H9 (cell line): ENCODE results near the gene COPE. TPM values are rescaled to one million over a fixed set of nuclear protein-coding genes. Genes with fewer than 3 reads are reported as not detected.

Experiments used
- DNase-seq: peaks from one replicate; pipeline ENCODE4 v3.0.0-alpha.2; 2017
- H2AFZ ChIP-seq: one replicate; pipeline ENCODE4 v1.6.1; 2013; ENCODE audit warnings: mild to moderate bottlenecking, low read length, control low read depth, moderate library complexity
- H2AK5ac ChIP-seq: 2 replicates; pipeline ENCODE4 v1.6.1; 2013; ENCODE audit warnings: low read length, control low read depth, mixed read lengths; ENCODE audit not compliant: insufficient read length
- H2BK120ac ChIP-seq: one replicate; pipeline ENCODE4 v1.6.1; 2013; ENCODE audit warnings: low read depth, mild to moderate bottlenecking, low read length, control low read depth, inconsistent platforms; ENCODE audit not compliant: poor library complexity, severe bottlenecking
- H2BK12ac ChIP-seq: 2 replicates; pipeline ENCODE4 v1.6.1; 2013; ENCODE audit warnings: low read length, control low read depth, mixed read lengths, low read depth; ENCODE audit not compliant: insufficient read length
- H2BK15ac ChIP-seq: 2 replicates; pipeline ENCODE4 v1.6.1; 2013; ENCODE audit warnings: low read depth, low read length, control low read depth
- H2BK20ac ChIP-seq: one replicate; pipeline ENCODE4 v1.6.1; 2013; ENCODE audit warnings: low read depth, mild to moderate bottlenecking, low read length, control low read depth, inconsistent platforms; ENCODE audit not compliant: poor library complexity, severe bottlenecking
- H2BK5ac ChIP-seq: 2 replicates; pipeline ENCODE4 v1.6.1; 2013; ENCODE audit warnings: low read length, control low read depth, mixed read lengths; ENCODE audit not compliant: insufficient read length
- H3K14ac ChIP-seq: 2 replicates; pipeline ENCODE4 v1.6.1; 2013; ENCODE audit warnings: low read length, control low read depth; ENCODE audit not compliant: insufficient read depth
- H3K18ac ChIP-seq: 2 replicates; pipeline ENCODE4 v1.6.1; 2013; ENCODE audit warnings: low read depth, mild to moderate bottlenecking, mixed read lengths, low read length, control low read depth; ENCODE audit not compliant: insufficient read length
- H3K23ac ChIP-seq: 2 replicates; pipeline ENCODE4 v1.6.1; 2013; ENCODE audit warnings: low read length, control low read depth, mixed read lengths, low read depth; ENCODE audit not compliant: insufficient read length
- H3K23me2 ChIP-seq: 2 replicates; pipeline ENCODE4 v1.6.1; 2013; ENCODE audit warnings: low read depth, mild to moderate bottlenecking, mixed read lengths, low read length, control low read depth; ENCODE audit not compliant: insufficient read length, poor library complexity, severe bottlenecking
- H3K27ac ChIP-seq: 2 replicates; pipeline ENCODE4 v1.5.1; 2013; ENCODE audit warnings: low read length, control low read depth, mixed read lengths, low read depth; ENCODE audit not compliant: insufficient read length
- H3K27me3 ChIP-seq: 2 replicates; pipeline ENCODE4 v1.6.1; 2013; ENCODE audit warnings: low read length, control low read depth, inconsistent platforms; ENCODE audit not compliant: insufficient read depth
- H3K4ac ChIP-seq: 2 replicates; pipeline ENCODE4 v1.6.1; 2013; ENCODE audit warnings: low read depth, mild to moderate bottlenecking, control low read depth, inconsistent platforms, low read length, moderate library complexity
- H3K4me1 ChIP-seq: 2 replicates; pipeline ENCODE4 v1.6.1; 2013; ENCODE audit warnings: low read length, control low read depth, inconsistent platforms; ENCODE audit not compliant: insufficient read depth
- H3K4me2 ChIP-seq: 2 replicates; pipeline ENCODE4 v1.6.1; 2013; ENCODE audit warnings: low read length, control low read depth, mixed read lengths; ENCODE audit not compliant: insufficient read length, insufficient read depth
- H3K56ac ChIP-seq: 2 replicates; pipeline ENCODE4 v1.6.1; 2013; ENCODE audit warnings: low read depth, mild to moderate bottlenecking, mixed read lengths, low read length, control low read depth; ENCODE audit not compliant: insufficient read length
- H3K79me1 ChIP-seq: 2 replicates; pipeline ENCODE4 v1.6.1; 2013; ENCODE audit warnings: low read depth, mild to moderate bottlenecking, moderate library complexity, low read length, control low read depth, inconsistent platforms; ENCODE audit not compliant: insufficient read depth, poor library complexity, severe bottlenecking
- H3K79me2 ChIP-seq: 2 replicates; pipeline ENCODE4 v1.6.1; 2013; ENCODE audit warnings: low read length, control low read depth, inconsistent platforms; ENCODE audit not compliant: insufficient read depth
- H3K9ac ChIP-seq: 2 replicates; pipeline ENCODE4 v1.6.1; 2013; ENCODE audit warnings: low read length, control low read depth, mixed read lengths; ENCODE audit not compliant: insufficient read length; ENCODE audit errors: extremely low read depth
- H3K9me3 ChIP-seq: one replicate; pipeline ENCODE4 v1.6.1; 2013; ENCODE audit warnings: low read depth, low read length, inconsistent platforms; ENCODE audit not compliant: control insufficient read depth
- H3T11ph ChIP-seq: one replicate; pipeline ENCODE4 v1.6.1; 2013; ENCODE audit warnings: mild to moderate bottlenecking, low read length, control low read depth, inconsistent platforms
- H4K20me1 ChIP-seq: one replicate; pipeline ENCODE4 v1.6.1; 2013; ENCODE audit not compliant: control insufficient read depth, insufficient read length, insufficient read depth
- H4K5ac ChIP-seq: 2 replicates; pipeline ENCODE4 v1.6.1; 2013; ENCODE audit warnings: low read depth, mild to moderate bottlenecking, mixed read lengths, low read length, control low read depth; ENCODE audit not compliant: insufficient read length
- H4K8ac ChIP-seq: replicated peaks from 2 replicates; pipeline ENCODE4 v1.6.1; 2013; ENCODE audit warnings: low read length, control low read depth, mixed read lengths, low read depth; ENCODE audit not compliant: insufficient read length
- H4K91ac ChIP-seq: 2 replicates; pipeline ENCODE4 v1.6.1; 2013; ENCODE audit warnings: low read depth, mild to moderate bottlenecking, moderate library complexity, mixed read lengths, low read length, control low read depth; ENCODE audit not compliant: insufficient read length
- H3K27ac Mint-ChIP-seq, 3 experiments: 2 replicates in 2 of 3; 3 replicates in 1 of 3; pipeline ENCODE4 v1.8.0; 2020 to 2021; ENCODE audit warnings: mixed read lengths in 3 of 3, mild to moderate bottlenecking in 1 of 3, moderate library complexity in 1 of 3
- H3K27me3 Mint-ChIP-seq: 2 replicates; pipeline ENCODE4 v1.8.0; 2021; ENCODE audit warnings: low read depth, mild to moderate bottlenecking, moderate library complexity, mixed read lengths
- H3K36me3 Mint-ChIP-seq, 3 experiments: 2 replicates in 2 of 3; 3 replicates in 1 of 3; pipeline ENCODE4 v1.8.0; 2020 to 2021; ENCODE audit warnings: low read depth in 3 of 3, mixed read lengths in 3 of 3; ENCODE audit not compliant: insufficient read depth in 1 of 3
- H3K4me1 Mint-ChIP-seq, 2 experiments: 2 replicates each; pipeline ENCODE4 v1.8.0; 2020; ENCODE audit warnings: mixed read lengths in 2 of 2
- H3K4me3 Mint-ChIP-seq, 2 experiments: 2 replicates in 1 of 2; 3 replicates in 1 of 2; pipeline ENCODE4 v1.8.0; 2020 to 2021; ENCODE audit warnings: mild to moderate bottlenecking in 2 of 2, mixed read lengths in 2 of 2, moderate library complexity in 1 of 2
- H3K9me3 Mint-ChIP-seq, 2 experiments: 2 replicates in 1 of 2; 3 replicates in 1 of 2; pipeline ENCODE4 v1.8.0; 2020; ENCODE audit warnings: mild to moderate bottlenecking in 2 of 2, mixed read lengths in 2 of 2, moderate library complexity in 1 of 2
- WGBS: extraction: QIAGEN DNeasy Blood & Tissue Kit; methylation state at CpG from one replicate; pipeline ENCODE4 v1.1.7; 2013; ENCODE audit warnings: missing lambda C conversion rate, low lambda C conversion rate, mixed read lengths; ENCODE audit not compliant: insufficient read length; ENCODE audit errors: extremely low coverage; 5-methylcytosine and 5-hydroxymethylcytosine counted together
- total RNA-seq: library from RNA; stranded (reverse); gene quantifications from 2 replicates; pipeline ENCODE4 v1.2.1, GENCODE V29; 2021
- TF ChIP-seq, protein P1 (sequence below): fragments of 200-600 bp; sonication (generic); conservative IDR thresholded peaks from 3 replicates; pipeline ENCODE4 v1.8.0; 2021; ENCODE audit warnings: antibody characterized with exemption, mild to moderate bottlenecking

The COPE gene
- total RNA-seq, 1 experiment from 2014 or later: 198 TPM

DNA sequence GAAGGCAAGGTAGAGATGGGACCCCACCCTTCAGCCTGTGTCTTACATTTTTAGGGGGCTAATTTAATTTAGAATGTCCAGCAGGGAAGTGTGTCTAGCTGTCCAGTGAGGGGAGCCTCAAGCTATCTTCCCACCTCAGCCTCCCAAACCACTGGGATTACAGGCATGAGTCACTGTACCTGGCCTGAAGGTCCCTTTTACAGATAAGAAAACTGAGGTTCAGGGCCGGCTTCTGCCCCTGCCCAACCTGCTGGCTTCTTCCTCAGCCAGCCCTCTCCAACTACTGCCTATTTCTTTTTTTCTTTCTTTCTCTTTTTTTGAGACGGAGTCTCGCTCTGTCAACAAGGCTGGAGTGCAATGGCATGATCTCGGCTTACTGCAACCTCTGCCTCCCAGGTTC lies 41.2 kb upstream of the COPE start:
- DNase-seq: no peak
- no peak overlapping the region for H4K8ac ChIP-seq
- no peak overlapping the region for H3K4ac ChIP-seq
- Mint-ChIP-seq H3K27me3 (peaks cover 27% of the 10 kb centered on the region), H3K9me3 (no peaks in the 10 kb centered on the region), H3K4me3 (no peak overlapping the region), H3K27ac (no peak overlapping the region), H3K36me3 (no peaks in the 10 kb centered on the region), H3K4me1 (peaks cover 5 to 12% of the 10 kb centered on the region in 2 experiments)
- H3K79me1 ChIP-seq: no peaks in the 10 kb centered on the region
- no peak overlapping the region for H2AK5ac ChIP-seq
- no peak overlapping the region for H3K56ac ChIP-seq
- TF ChIP-seq, protein P1, sequence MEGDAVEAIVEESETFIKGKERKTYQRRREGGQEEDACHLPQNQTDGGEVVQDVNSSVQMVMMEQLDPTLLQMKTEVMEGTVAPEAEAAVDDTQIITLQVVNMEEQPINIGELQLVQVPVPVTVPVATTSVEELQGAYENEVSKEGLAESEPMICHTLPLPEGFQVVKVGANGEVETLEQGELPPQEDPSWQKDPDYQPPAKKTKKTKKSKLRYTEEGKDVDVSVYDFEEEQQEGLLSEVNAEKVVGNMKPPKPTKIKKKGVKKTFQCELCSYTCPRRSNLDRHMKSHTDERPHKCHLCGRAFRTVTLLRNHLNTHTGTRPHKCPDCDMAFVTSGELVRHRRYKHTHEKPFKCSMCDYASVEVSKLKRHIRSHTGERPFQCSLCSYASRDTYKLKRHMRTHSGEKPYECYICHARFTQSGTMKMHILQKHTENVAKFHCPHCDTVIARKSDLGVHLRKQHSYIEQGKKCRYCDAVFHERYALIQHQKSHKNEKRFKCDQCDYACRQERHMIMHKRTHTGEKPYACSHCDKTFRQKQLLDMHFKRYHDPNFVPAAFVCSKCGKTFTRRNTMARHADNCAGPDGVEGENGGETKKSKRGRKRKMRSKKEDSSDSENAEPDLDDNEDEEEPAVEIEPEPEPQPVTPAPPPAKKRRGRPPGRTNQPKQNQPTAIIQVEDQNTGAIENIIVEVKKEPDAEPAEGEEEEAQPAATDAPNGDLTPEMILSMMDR: no peak
- no peaks in the 10 kb centered on the region for H3K79me2 ChIP-seq
- no peak overlapping the region for H3K14ac ChIP-seq
- no peak overlapping the region for H2BK5ac ChIP-seq
- no CpG with 5 or more reads among the region's 4 CpGs for WGBS
- no peak overlapping the region for H2BK120ac ChIP-seq
- no peaks in the 10 kb centered on the region for H4K20me1 ChIP-seq
- H3K4me2 ChIP-seq: no peak overlapping the region
- H3K18ac ChIP-seq: no peak overlapping the region
- H2BK12ac ChIP-seq: no peak overlapping the region
- H2BK20ac ChIP-seq: no peak overlapping the region
- no peaks in the 10 kb centered on the region for H3K27me3 ChIP-seq
- H3K9me3 ChIP-seq: no peaks in the 10 kb centered on the region
- H2AFZ ChIP-seq: no peak overlapping the region
- H3T11ph ChIP-seq: no peak overlapping the region
- H3K4me1 ChIP-seq: no peaks in the 10 kb centered on the region
- H4K5ac ChIP-seq: no peak overlapping the region
- no peak overlapping the region for H2BK15ac ChIP-seq
- H3K9ac ChIP-seq: no peak overlapping the region
- no peak overlapping the region for H3K27ac ChIP-seq
- no peaks in the 10 kb centered on the region for H3K23me2 ChIP-seq
- H4K91ac ChIP-seq: no peak overlapping the region
- no peak overlapping the region for H3K23ac ChIP-seq
